WTC11 (cell line): ENCODE results near the gene LEF1. TPM values are rescaled to one million over a fixed set of nuclear protein-coding genes. Genes with fewer than 3 reads are reported as not detected.

ENCODE experiments used
- ATAC-seq: fragments of 200-7000 bp; cut with Tn5 transposase; 2 replicates; pipeline ENCODE4 v1.10.0; 2021; ENCODE audit warnings: mild to moderate bottlenecking, moderate library complexity
- CTCF ChIA-PET: fragments of 300-600 bp; sonication (Branson Sonifier 250); formaldehyde crosslinking; loops from one replicate; lab custom pipeline; 2021; ENCODE audit warnings: antibody characterized with exemption; lab: Charles Lee
- POLR2A ChIA-PET: fragments of 350-600 bp; sonication (Branson Sonifier 250); formaldehyde crosslinking; loops from one replicate; lab custom pipeline; 2021; ENCODE audit warnings: antibody characterized with exemption; lab: Charles Lee
- DNase-seq: peaks from one replicate; pipeline ENCODE4 v3.0.0; 2021; ENCODE audit warnings: low spot score
- H3K27ac Mint-ChIP-seq: 2 replicates; pipeline ENCODE4 v1.8.0; 2021; ENCODE audit warnings: mixed read lengths
- H3K27me3 Mint-ChIP-seq: 2 replicates; pipeline ENCODE4 v1.8.0; 2021; ENCODE audit warnings: low read depth, mild to moderate bottlenecking, moderate library complexity, mixed read lengths
- H3K36me3 Mint-ChIP-seq: 2 replicates; pipeline ENCODE4 v1.8.0; 2021; ENCODE audit warnings: mixed read lengths
- H3K4me1 Mint-ChIP-seq: 2 replicates; pipeline ENCODE4 v1.8.0; 2022; ENCODE audit warnings: mixed read lengths
- H3K4me3 Mint-ChIP-seq: 2 replicates; pipeline ENCODE4 v1.8.0; 2021; ENCODE audit warnings: mild to moderate bottlenecking, moderate library complexity, mixed read lengths
- H3K9me3 Mint-ChIP-seq: 2 replicates; pipeline ENCODE4 v1.8.0; 2021; ENCODE audit warnings: mixed read lengths
- ARID4B ChIP-seq: sonication (generic); formaldehyde crosslinking; IDR thresholded peaks from 2 replicates; pipeline ENCODE4 v1.8.0; 2023; ENCODE audit warnings: missing genetic modification reagents, mild to moderate bottlenecking, borderline replicate concordance
- CBFB ChIP-seq: sonication (generic); formaldehyde crosslinking; IDR thresholded peaks from 2 replicates; pipeline ENCODE4 v1.8.1; 2022; ENCODE audit warnings: mild to moderate bottlenecking, low read depth, missing genetic modification reagents
- CREM ChIP-seq: sonication (generic); formaldehyde crosslinking; IDR thresholded peaks from 2 replicates; pipeline ENCODE4 v1.8.1; 2022; ENCODE audit warnings: mild to moderate bottlenecking, missing genetic modification reagents, moderate library complexity
- FOXK1 ChIP-seq: sonication (generic); formaldehyde crosslinking; IDR thresholded peaks from 2 replicates; pipeline ENCODE4 v1.8.0; 2022; ENCODE audit warnings: mild to moderate bottlenecking, moderate library complexity, missing genetic modification reagents
- FOXP4 ChIP-seq: sonication (generic); formaldehyde crosslinking; IDR thresholded peaks from 2 replicates; pipeline ENCODE4 v1.8.0; 2022; ENCODE audit warnings: mild to moderate bottlenecking, missing genetic modification reagents
- GRHL2 ChIP-seq: fragments of 250-450 bp; sonication (Bioruptor Pico); IDR thresholded peaks from 2 replicates; pipeline ENCODE4 v1.8.0; 2022; ENCODE audit warnings: mild to moderate bottlenecking, moderate library complexity; ENCODE audit not compliant: insufficient replicate concordance, severe bottlenecking
- HMGA2 ChIP-seq: fragments of 250-450 bp; sonication (Bioruptor Pico); IDR thresholded peaks from 2 replicates; pipeline ENCODE4 v1.4.0; 2021; ENCODE audit warnings: mild to moderate bottlenecking, moderate library complexity
- IRF1 ChIP-seq: sonication (generic); formaldehyde crosslinking; IDR thresholded peaks from 2 replicates; pipeline ENCODE4 v1.8.0; 2023; ENCODE audit warnings: missing genetic modification reagents
- IRF2 ChIP-seq: sonication (generic); formaldehyde crosslinking; IDR thresholded peaks from 2 replicates; pipeline ENCODE4 v1.8.0; 2022; ENCODE audit warnings: low read depth, missing genetic modification reagents, borderline replicate concordance
- MXD4 ChIP-seq: fragments of 250-450 bp; sonication (Bioruptor Pico); IDR thresholded peaks from 2 replicates; pipeline ENCODE4 v1.8.0; 2021; ENCODE audit warnings: mild to moderate bottlenecking, moderate library complexity, borderline replicate concordance
- MYBL2 ChIP-seq: sonication (generic); formaldehyde crosslinking; IDR thresholded peaks from 2 replicates; pipeline ENCODE4 v1.8.1; 2023; ENCODE audit warnings: mild to moderate bottlenecking, moderate library complexity, missing genetic modification reagents
- NR1H2 ChIP-seq: sonication (generic); formaldehyde crosslinking; IDR thresholded peaks from 2 replicates; pipeline ENCODE4 v1.9.0; 2021; ENCODE audit warnings: mild to moderate bottlenecking, moderate library complexity, missing genetic modification reagents
- NR2C2 ChIP-seq: sonication (generic); formaldehyde crosslinking; IDR thresholded peaks from 2 replicates; pipeline ENCODE4 v1.8.0; 2022; ENCODE audit warnings: mild to moderate bottlenecking, missing genetic modification reagents
- ZBTB43 ChIP-seq: sonication (generic); formaldehyde crosslinking; IDR thresholded peaks from 2 replicates; pipeline ENCODE4 v1.8.1; 2023; ENCODE audit warnings: mild to moderate bottlenecking, missing genetic modification reagents
- ZNF121 ChIP-seq: sonication (generic); formaldehyde crosslinking; IDR thresholded peaks from 2 replicates; pipeline ENCODE4 v1.8.0; 2023; ENCODE audit warnings: missing genetic modification reagents
- ZNF219 ChIP-seq: sonication (generic); formaldehyde crosslinking; IDR thresholded peaks from 2 replicates; pipeline ENCODE4 v1.8.0; 2023; ENCODE audit warnings: missing genetic modification reagents, mild to moderate bottlenecking, borderline replicate concordance
- ZNF416 ChIP-seq: fragments of 250-450 bp; sonication (Bioruptor Pico); IDR thresholded peaks from 2 replicates; pipeline ENCODE4 v1.9.0; 2021; ENCODE audit warnings: mild to moderate bottlenecking, inconsistent platforms
- ZNF423 ChIP-seq: fragments of 250-450 bp; sonication (Bioruptor Pico); IDR thresholded peaks from 2 replicates; pipeline ENCODE4 v2.1.2; 2022; ENCODE audit warnings: mild to moderate bottlenecking, moderate library complexity
- total RNA-seq: library from RNA; stranded (reverse); gene quantifications from 3 replicates; pipeline ENCODE4 v1.2.3, GENCODE V29; 2021
- TF ChIP-seq, protein P1 (sequence below): fragments of 200-600 bp; IDR thresholded peaks from 2 replicates; pipeline ENCODE4 v1.8.0; 2022; ENCODE audit warnings: antibody characterized with exemption
- TF ChIP-seq, protein P2 (sequence below): sonication (generic); formaldehyde crosslinking; IDR thresholded peaks from 2 replicates; pipeline ENCODE4 v1.8.1; 2022; ENCODE audit warnings: mild to moderate bottlenecking, missing genetic modification reagents, moderate library complexity, borderline replicate concordance
- TF ChIP-seq, protein P3 (sequence below): sonication (generic); formaldehyde crosslinking; IDR thresholded peaks from 2 replicates; pipeline ENCODE4 v1.8.1; 2022; ENCODE audit warnings: low read depth, mild to moderate bottlenecking, moderate library complexity, missing genetic modification reagents, borderline replicate concordance
- TF ChIP-seq, protein P4 (sequence below): sonication (generic); formaldehyde crosslinking; IDR thresholded peaks from 2 replicates; pipeline ENCODE4 v1.8.0; 2022; ENCODE audit warnings: mild to moderate bottlenecking, missing genetic modification reagents

LEF1 gene
- total RNA-seq, 1 experiment from 2014 or later = 1.3 TPM

- no peak overlapping the region for H3K4me3 Mint-ChIP-seq
- no peaks in the 10 kb centered on the region for H3K36me3 Mint-ChIP-seq
Observed at GRCh38 chr4:108144451-108144850, 24.3 kb downstream of the LEF1 start.

DNA sequence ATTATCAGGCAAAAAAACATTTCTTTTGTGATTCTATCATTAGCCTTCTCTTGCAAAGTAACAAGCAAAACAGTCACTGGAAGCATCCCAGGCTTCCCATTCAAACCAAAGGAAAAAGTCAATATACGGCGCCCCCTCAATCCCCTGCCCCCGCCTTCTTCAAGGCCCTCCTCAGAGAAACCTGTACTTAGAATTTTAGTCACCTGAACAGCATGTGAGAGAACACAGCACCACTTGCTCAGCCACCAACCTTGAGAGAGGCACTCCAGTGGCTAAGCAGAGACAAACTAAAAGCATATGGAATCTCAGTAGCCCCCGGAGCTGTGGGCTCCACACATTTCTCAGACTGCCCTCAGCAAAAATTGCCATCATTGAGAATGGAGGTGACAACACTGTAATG, 25.2 kb downstream of the LEF1 start:
- Mint-ChIP-seq H3K36me3 (no peaks in the 10 kb centered on the region), H3K27ac (no peak overlapping the region), H3K4me3 (no peak overlapping the region), H3K9me3 (no peaks in the 10 kb centered on the region), H3K4me1 (peaks cover 49% of the 10 kb centered on the region), H3K27me3 (peaks cover 53% of the 10 kb centered on the region)
- CTCF ChIA-PET = interaction anchor here (1.4 kb wide), 1 partner anchor 27 kb away, joined by 3 read pairs; no protein-coding TSS in a partner anchor
- POLR2A ChIA-PET = no interaction called here
- DNase-seq (no peak), ATAC-seq (peak; percentile 50)
- TF ChIP-seq ZNF423 (CRISPR knock-in tag) = no peak
- no peak for TF ChIP-seq ARID4B (CRISPR knock-in tag)
- TF ChIP-seq GRHL2 (CRISPR knock-in tag) = no peak
- TF ChIP-seq CBFB = no peak
- no peak for TF ChIP-seq FOXK1 (CRISPR knock-in tag)
- no peak for TF ChIP-seq ZBTB43 (CRISPR knock-in tag)

More at GRCh38 chr4:108144451-108144850, 24.3 kb downstream of the LEF1 start:
- DNase-seq (no peak), ATAC-seq (no peak)
- ChIA-PET POLR2A (no interaction called here), CTCF (interaction anchor here (1.4 to 1.7 kb wide), 2 partner anchors 14 to 28 kb away, joined by 3 read pairs; no protein-coding TSS in a partner anchor)
- no peak overlapping the region for H3K27ac Mint-ChIP-seq
- peaks cover 46% of the 10 kb centered on the region for H3K4me1 Mint-ChIP-seq
- peaks cover 55% of the 10 kb centered on the region for H3K27me3 Mint-ChIP-seq
- no peaks in the 10 kb centered on the region for H3K9me3 Mint-ChIP-seq
- TF ChIP-seq IRF1 (CRISPR knock-in tag) (no peak), MXD4 (CRISPR knock-in tag) (no peak), NR2C2 (CRISPR knock-in tag) (no peak), FOXK1 (CRISPR knock-in tag) (no peak), NR1H2 (no peak), ZNF219 (no peak), ZNF416 (CRISPR knock-in tag) (no peak), MYBL2 (CRISPR knock-in tag) (no peak), ZNF121 (CRISPR knock-in tag) (no peak), FOXP4 (CRISPR knock-in tag) (no peak), HMGA2 (no peak), ZNF423 (CRISPR knock-in tag) (no peak), CREM (CRISPR knock-in tag) (no peak), IRF2 (CRISPR knock-in tag) (no peak)
- TF ChIP-seq, protein P1, sequence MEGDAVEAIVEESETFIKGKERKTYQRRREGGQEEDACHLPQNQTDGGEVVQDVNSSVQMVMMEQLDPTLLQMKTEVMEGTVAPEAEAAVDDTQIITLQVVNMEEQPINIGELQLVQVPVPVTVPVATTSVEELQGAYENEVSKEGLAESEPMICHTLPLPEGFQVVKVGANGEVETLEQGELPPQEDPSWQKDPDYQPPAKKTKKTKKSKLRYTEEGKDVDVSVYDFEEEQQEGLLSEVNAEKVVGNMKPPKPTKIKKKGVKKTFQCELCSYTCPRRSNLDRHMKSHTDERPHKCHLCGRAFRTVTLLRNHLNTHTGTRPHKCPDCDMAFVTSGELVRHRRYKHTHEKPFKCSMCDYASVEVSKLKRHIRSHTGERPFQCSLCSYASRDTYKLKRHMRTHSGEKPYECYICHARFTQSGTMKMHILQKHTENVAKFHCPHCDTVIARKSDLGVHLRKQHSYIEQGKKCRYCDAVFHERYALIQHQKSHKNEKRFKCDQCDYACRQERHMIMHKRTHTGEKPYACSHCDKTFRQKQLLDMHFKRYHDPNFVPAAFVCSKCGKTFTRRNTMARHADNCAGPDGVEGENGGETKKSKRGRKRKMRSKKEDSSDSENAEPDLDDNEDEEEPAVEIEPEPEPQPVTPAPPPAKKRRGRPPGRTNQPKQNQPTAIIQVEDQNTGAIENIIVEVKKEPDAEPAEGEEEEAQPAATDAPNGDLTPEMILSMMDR = no peak
- TF ChIP-seq, protein P2, sequence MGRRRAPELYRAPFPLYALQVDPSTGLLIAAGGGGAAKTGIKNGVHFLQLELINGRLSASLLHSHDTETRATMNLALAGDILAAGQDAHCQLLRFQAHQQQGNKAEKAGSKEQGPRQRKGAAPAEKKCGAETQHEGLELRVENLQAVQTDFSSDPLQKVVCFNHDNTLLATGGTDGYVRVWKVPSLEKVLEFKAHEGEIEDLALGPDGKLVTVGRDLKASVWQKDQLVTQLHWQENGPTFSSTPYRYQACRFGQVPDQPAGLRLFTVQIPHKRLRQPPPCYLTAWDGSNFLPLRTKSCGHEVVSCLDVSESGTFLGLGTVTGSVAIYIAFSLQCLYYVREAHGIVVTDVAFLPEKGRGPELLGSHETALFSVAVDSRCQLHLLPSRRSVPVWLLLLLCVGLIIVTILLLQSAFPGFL (CRISPR knock-in tag) = no peak
- TF ChIP-seq, protein P3, sequence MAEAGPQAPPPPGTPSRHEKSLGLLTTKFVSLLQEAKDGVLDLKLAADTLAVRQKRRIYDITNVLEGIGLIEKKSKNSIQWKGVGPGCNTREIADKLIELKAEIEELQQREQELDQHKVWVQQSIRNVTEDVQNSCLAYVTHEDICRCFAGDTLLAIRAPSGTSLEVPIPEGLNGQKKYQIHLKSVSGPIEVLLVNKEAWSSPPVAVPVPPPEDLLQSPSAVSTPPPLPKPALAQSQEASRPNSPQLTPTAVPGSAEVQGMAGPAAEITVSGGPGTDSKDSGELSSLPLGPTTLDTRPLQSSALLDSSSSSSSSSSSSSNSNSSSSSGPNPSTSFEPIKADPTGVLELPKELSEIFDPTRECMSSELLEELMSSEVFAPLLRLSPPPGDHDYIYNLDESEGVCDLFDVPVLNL = no peak
- TF ChIP-seq, protein P4, sequence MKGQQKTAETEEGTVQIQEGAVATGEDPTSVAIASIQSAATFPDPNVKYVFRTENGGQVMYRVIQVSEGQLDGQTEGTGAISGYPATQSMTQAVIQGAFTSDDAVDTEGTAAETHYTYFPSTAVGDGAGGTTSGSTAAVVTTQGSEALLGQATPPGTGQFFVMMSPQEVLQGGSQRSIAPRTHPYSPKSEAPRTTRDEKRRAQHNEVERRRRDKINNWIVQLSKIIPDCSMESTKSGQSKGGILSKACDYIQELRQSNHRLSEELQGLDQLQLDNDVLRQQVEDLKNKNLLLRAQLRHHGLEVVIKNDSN = no peak
